ENCODE measurements around the gene ADGRG6.

Gene ADGRG6

DNA sequence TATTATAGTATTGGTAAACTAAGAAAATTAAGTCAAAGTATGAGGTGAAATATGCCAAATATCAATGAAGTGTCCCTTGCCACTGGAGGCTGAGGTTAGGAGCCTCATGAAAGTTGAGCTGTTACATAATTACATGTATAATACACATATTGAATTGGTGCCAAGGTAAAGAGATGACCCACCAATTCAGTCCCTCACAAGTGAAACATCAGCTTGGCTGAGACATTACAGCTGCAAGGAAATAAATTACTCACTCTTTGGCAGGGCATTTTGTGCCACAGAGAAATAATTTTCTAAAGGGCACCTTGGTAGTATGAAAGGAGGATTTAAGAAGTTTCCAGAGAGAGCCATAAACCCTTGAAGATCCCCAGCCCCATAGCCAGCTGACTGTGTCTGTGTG is 127.4 kb downstream of the ADGRG6 start:
- Histone ChIP-seq H3K9ac (no peak overlapping the region), H3K4me3 (no peak overlapping the region), H3K36me3 (no peaks in the 10 kb centered on the region), H4K20me1 (no peaks in the 10 kb centered on the region), H3K27me3 (no peaks in the 10 kb centered on the region), H3K27ac (no peak overlapping the region), H3K4me2 (no peak overlapping the region), H3K4me1 (no peaks in the 10 kb centered on the region), H3K9me3 (replicated peaks in 1 of 11) (peaks cover 6 to 24% (median 10%) of the 10 kb centered on the region in 11 experiments; a peak in 15 of 22 replicates)
- TF ChIP-seq Cebpa-rat (IDR thresholded peaks at IDR 0.05) = no peak

- Histone ChIP-seq H3K4me3 (no peak overlapping the region), H3K9me3 (replicated peaks in 1 of 11) (peaks cover 0 to 5% (median 4%) of the 10 kb centered on the region in 11 experiments; a peak in 10 of 22 replicates), H3K4me2 (no peak overlapping the region), H3K27me3 (no peaks in the 10 kb centered on the region), H3K36me3 (no peaks in the 10 kb centered on the region), H3K9ac (no peak overlapping the region), H3K4me1 (no peaks in the 10 kb centered on the region), H3K27ac (no peak overlapping the region), H4K20me1 (no peaks in the 10 kb centered on the region)
- TF ChIP-seq Cebpa-rat (IDR thresholded peaks at IDR 0.05) = no peak
These were observed 131.6 kb downstream of the ADGRG6 start for GRCh38 chr6:142433419-142433818.

- no peak overlapping the region for H3K9ac ChIP-seq
- H3K4me1 ChIP-seq = no peaks in the 10 kb centered on the region
- TF ChIP-seq Cebpa-rat (IDR thresholded peaks at IDR 0.05) = no peak
- H3K4me3 ChIP-seq = no peak overlapping the region
- H3K9me3 ChIP-seq (replicated peaks in 1 of 11) = no peaks in the 10 kb centered on the region
- no peak overlapping the region for H3K27ac ChIP-seq
- no peaks in the 10 kb centered on the region for H4K20me1 ChIP-seq
- no peaks in the 10 kb centered on the region for H3K27me3 ChIP-seq
- H3K4me2 ChIP-seq = no peak overlapping the region
- H3K36me3 ChIP-seq = no peaks in the 10 kb centered on the region
These were observed 137.1 kb downstream of the ADGRG6 start for GRCh38 chr6:142438898-142439297.

DNA sequence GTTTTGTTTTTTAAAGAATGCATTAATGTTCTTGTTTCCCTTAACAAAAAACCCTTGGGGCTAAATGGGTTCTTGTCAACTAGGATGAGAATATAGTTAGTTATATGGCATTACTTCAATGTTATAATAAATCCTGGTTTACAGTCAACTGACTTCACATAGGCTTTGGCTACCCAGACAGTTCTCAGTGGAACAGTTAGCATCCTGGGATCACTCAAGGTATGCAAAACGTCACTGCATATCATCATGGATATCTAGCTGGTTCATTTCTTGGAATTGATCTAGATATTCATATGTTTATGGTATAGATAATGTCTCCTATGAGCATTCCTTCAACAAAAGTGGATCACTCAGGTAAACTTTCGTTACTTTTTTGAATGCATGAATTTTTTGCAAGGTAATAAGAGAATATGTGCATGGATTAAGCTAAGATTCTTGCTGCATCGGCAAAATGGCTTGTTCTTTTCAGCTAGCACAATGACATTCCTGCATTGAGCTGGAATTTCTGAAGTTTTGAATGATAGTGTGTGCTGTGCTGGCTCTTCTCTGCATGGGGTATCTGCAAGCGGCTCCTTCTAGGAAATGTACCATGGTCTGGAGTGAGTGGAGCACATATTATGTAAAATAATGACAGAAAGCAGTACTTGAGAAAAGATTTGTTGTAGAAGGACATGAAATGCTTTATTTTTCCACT is 138.9 kb downstream of the ADGRG6 start:
- Histone ChIP-seq H3K27ac (no peak overlapping the region), H3K9ac (no peak overlapping the region), H4K20me1 (no peaks in the 10 kb centered on the region), H3K4me1 (no peaks in the 10 kb centered on the region), H3K9me3 (replicated peaks in 1 of 11) (no peaks in the 10 kb centered on the region), H3K27me3 (no peaks in the 10 kb centered on the region), H3K36me3 (no peaks in the 10 kb centered on the region), H3K4me3 (no peak overlapping the region), H3K4me2 (no peak overlapping the region)
- no peak for TF ChIP-seq Cebpa-rat (IDR thresholded peaks at IDR 0.05)

DNA sequence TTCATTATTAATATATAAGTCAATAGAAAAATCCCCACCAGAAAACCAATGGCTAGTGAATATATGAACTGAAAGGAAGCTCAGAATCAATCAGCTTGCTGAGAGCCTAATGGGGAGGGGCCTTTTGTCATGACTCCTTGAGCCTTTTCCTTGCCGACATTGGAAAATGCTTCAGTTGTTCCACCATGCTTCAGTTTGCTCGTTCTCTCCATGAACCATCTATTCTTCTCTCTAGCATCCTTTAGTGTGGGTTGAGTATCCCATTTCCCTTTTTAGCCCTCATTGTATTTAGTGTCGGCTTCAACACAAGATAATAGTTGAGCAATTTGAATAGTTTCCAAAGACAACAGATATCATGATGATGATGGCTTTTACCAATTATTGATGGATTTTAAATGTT is 139.9 kb downstream of the ADGRG6 start:
- H3K9ac ChIP-seq = no peak overlapping the region
- no peaks in the 10 kb centered on the region for H3K36me3 ChIP-seq
- H4K20me1 ChIP-seq = no peaks in the 10 kb centered on the region
- H3K27ac ChIP-seq = no peak overlapping the region
- no peaks in the 10 kb centered on the region for H3K4me1 ChIP-seq
- no peak overlapping the region for H3K4me3 ChIP-seq
- TF ChIP-seq Cebpa-rat (IDR thresholded peaks at IDR 0.05) = no peak
- H3K9me3 ChIP-seq (replicated peaks in 1 of 11) = no peaks in the 10 kb centered on the region
- H3K4me2 ChIP-seq = no peak overlapping the region
- H3K27me3 ChIP-seq = no peaks in the 10 kb centered on the region

- Histone ChIP-seq H3K4me3 (no peak overlapping the region), H3K9me3 (replicated peaks in 1 of 11) (no peaks in the 10 kb centered on the region), H3K36me3 (no peaks in the 10 kb centered on the region), H3K4me1 (no peaks in the 10 kb centered on the region), H3K27me3 (no peaks in the 10 kb centered on the region), H3K27ac (no peak overlapping the region), H4K20me1 (no peaks in the 10 kb centered on the region), H3K4me2 (no peak overlapping the region), H3K9ac (no peak overlapping the region)
- TF ChIP-seq Cebpa-rat (IDR thresholded peaks at IDR 0.05) = no peak
These were observed 141.3 kb downstream of the ADGRG6 start for GRCh38 chr6:142443102-142443501.

- Histone ChIP-seq H3K9ac (no peak overlapping the region), H3K27ac (no peak overlapping the region), H3K4me1 (no peaks in the 10 kb centered on the region), H3K27me3 (no peaks in the 10 kb centered on the region), H3K4me2 (no peak overlapping the region), H4K20me1 (no peaks in the 10 kb centered on the region), H3K36me3 (no peaks in the 10 kb centered on the region), H3K4me3 (no peak overlapping the region), H3K9me3 (replicated peaks in 1 of 11) (no peaks in the 10 kb centered on the region)
- no peak for TF ChIP-seq Cebpa-rat (IDR thresholded peaks at IDR 0.05)
These were observed 141.7 kb downstream of the ADGRG6 start for GRCh38 chr6:142443532-142443931.

DNA sequence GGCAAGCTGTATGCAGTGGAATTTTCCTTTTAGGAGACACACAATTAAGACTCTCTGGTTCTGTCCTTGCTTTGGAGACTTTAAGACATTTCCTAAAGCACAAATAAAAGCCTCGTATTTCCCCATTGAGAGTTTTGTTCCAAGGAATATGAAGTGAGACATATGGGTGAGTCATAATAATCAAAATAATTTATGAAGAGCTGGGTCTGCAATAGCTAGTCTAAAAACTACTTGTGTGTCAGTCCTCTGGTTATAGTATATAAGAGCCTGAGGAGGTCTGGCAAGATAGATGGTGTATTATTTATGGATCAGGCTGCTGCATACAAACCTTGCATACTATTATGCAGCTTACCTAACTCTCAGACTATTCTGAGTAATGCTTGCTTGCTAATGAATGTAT is 142.6 kb downstream of the ADGRG6 start:
- no peak overlapping the region for H3K9ac ChIP-seq
- H3K9me3 ChIP-seq (replicated peaks in 1 of 11) = no peaks in the 10 kb centered on the region
- no peak overlapping the region for H3K4me2 ChIP-seq
- no peak overlapping the region for H3K27ac ChIP-seq
- no peaks in the 10 kb centered on the region for H3K4me1 ChIP-seq
- TF ChIP-seq Cebpa-rat (IDR thresholded peaks at IDR 0.05) = no peak
- H3K4me3 ChIP-seq = no peak overlapping the region
- H3K27me3 ChIP-seq = no peaks in the 10 kb centered on the region
- H3K36me3 ChIP-seq = no peaks in the 10 kb centered on the region
- H4K20me1 ChIP-seq = no peaks in the 10 kb centered on the region

- Histone ChIP-seq H3K4me2 (no peak overlapping the region), H3K27ac (no peak overlapping the region), H3K27me3 (no peaks in the 10 kb centered on the region), H4K20me1 (no peaks in the 10 kb centered on the region), H3K4me1 (no peaks in the 10 kb centered on the region), H3K9me3 (replicated peaks in 1 of 11) (no peaks in the 10 kb centered on the region), H3K9ac (no peak overlapping the region), H3K36me3 (no peaks in the 10 kb centered on the region), H3K4me3 (no peak overlapping the region)
- TF ChIP-seq Cebpa-rat (IDR thresholded peaks at IDR 0.05) = no peak
These were observed 143.1 kb downstream of the ADGRG6 start for GRCh38 chr6:142444881-142445301.

GRCh38 chr6:142446168-142446567 is 144.4 kb downstream of the ADGRG6 start:
- no peaks in the 10 kb centered on the region for H3K4me1 ChIP-seq
- H3K27me3 ChIP-seq = no peaks in the 10 kb centered on the region
- H3K9ac ChIP-seq = no peak overlapping the region
- no peaks in the 10 kb centered on the region for H4K20me1 ChIP-seq
- H3K36me3 ChIP-seq = no peaks in the 10 kb centered on the region
- no peak overlapping the region for H3K27ac ChIP-seq
- H3K4me3 ChIP-seq = no peak overlapping the region
- TF ChIP-seq Cebpa-rat (IDR thresholded peaks at IDR 0.05) = no peak
- no peak overlapping the region for H3K4me2 ChIP-seq
- peaks cover 0 to 8% (median 0%) of the 10 kb centered on the region in 11 experiments; a peak in 2 of 22 replicates for H3K9me3 ChIP-seq (replicated peaks in 1 of 11)
